A549 (cell line): Measurements from ENCODE around the gene FAM110D. TPM values are rescaled to one million over a fixed set of nuclear protein-coding genes. Genes with fewer than 3 reads are reported as not detected.
A peak's percentile ranks its signal among the peaks of the same experiment; 100 is the strongest.

ENCODE experiments used
- ATAC-seq, 2 experiments: fragments of 200-7000 bp in 1 of 2; fragments of >200 bp in 1 of 2; cut with Nextera tagmentation in 1 of 2; cut with Tn5 transposase in 1 of 2; 3 replicates each; pipeline versions ENCODE4 v1.8.0 to v1.9.1; 2018 to 2020; ENCODE audit warnings: mild to moderate bottlenecking in 1 of 2, moderate library complexity in 1 of 2
- CTCF ChIA-PET: fragments of 300-600 bp; sonication (Branson Sonifier 250); formaldehyde crosslinking; extraction: SDS; loops from one replicate; lab custom pipeline; 2021; ENCODE audit warnings: antibody characterized with exemption, inconsistent platforms; lab: Yijun Ruan, JAX
- POLR2A ChIA-PET: fragments of 350-600 bp; formaldehyde crosslinking; extraction: SDS; loops from one replicate; lab custom pipeline; 2021; ENCODE audit warnings: antibody characterized with exemption, inconsistent platforms; lab: Yijun Ruan, JAX
- DNase-seq, 2 experiments: peaks; one replicate each; pipeline versions ENCODE4 v3.0.0 to v3.0.0-alpha.2; 2011 to 2016; ENCODE audit warnings: low read depth in 1 of 2, low spot score in 1 of 2
- FAIRE-seq: peaks from 2 replicates; lab custom pipeline; 2011; peaks lifted over from hg19 to GRCh38; lab: Jason Lieb, UNC
- H3K27ac ChIP-seq, 2 experiments: fragments of >200 bp; sonication (Bioruptor Twin); formaldehyde crosslinking; 3 replicates each; pipeline ENCODE4 v1.5.1; 2016 to 2017
- H3K4me1 ChIP-seq: fragments of >200 bp; sonication (Bioruptor Twin); formaldehyde crosslinking; 3 replicates; pipeline ENCODE4 v1.6.1; 2016
- H3K4me2 ChIP-seq: fragments of >200 bp; sonication (Bioruptor Twin); formaldehyde crosslinking; 3 replicates; pipeline ENCODE4 v1.6.1; 2016
- H3K4me3 ChIP-seq: fragments of >200 bp; sonication (Bioruptor Twin); formaldehyde crosslinking; 3 replicates; pipeline ENCODE4 v1.5.1; 2016
- H3K9me3 ChIP-seq: fragments of >200 bp; sonication (Bioruptor Twin); formaldehyde crosslinking; 3 replicates; pipeline ENCODE4 v1.6.1; 2016
- CBX2 ChIP-seq: fragments of 200-600 bp; sonication (generic); IDR thresholded peaks from 2 replicates; pipeline ENCODE4 v1.6.1; 2016; ENCODE audit warnings: low read depth, mild to moderate bottlenecking, borderline replicate concordance
- CEBPB ChIP-seq, 2 experiments: fragments of >200 bp in 1 of 2; sonication (Bioruptor Twin) in 1 of 2; formaldehyde crosslinking in 1 of 2; IDR thresholded peaks; 2 replicates each; pipeline ENCODE4 v1.6.1; 2012 to 2016
- E2F6 ChIP-seq: IDR thresholded peaks from 2 replicates; pipeline ENCODE4 v1.6.1; 2012; ENCODE audit warnings: low read depth, borderline replicate concordance
- EHMT2 ChIP-seq: fragments of 200-600 bp; sonication (generic); IDR thresholded peaks from 2 replicates; pipeline ENCODE4 v1.6.1; 2016; ENCODE audit warnings: antibody characterized with exemption, low read depth, mild to moderate bottlenecking, moderate library complexity
- ELK1 ChIP-seq: fragments of 150-350 bp; IDR thresholded peaks from 2 replicates; pipeline ENCODE4 v1.6.1; 2014; ENCODE audit warnings: low read depth, mild to moderate bottlenecking, low read length
- EP300 ChIP-seq, 2 experiments: fragments of >200 bp; sonication (Bioruptor Twin); formaldehyde crosslinking; IDR thresholded peaks; 2 replicates in 1 of 2; 3 replicates in 1 of 2; pipeline ENCODE4 v1.6.1; 2016 to 2017
- ESRRA ChIP-seq: fragments of 150-350 bp; IDR thresholded peaks from 2 replicates; pipeline ENCODE4 v1.6.1; 2014; ENCODE audit warnings: mild to moderate bottlenecking, low read length, borderline replicate concordance
- FOSB ChIP-seq: fragments of 250-450 bp; sonication (Bioruptor Pico); IDR thresholded peaks from 2 replicates; pipeline ENCODE4 v1.5.0; 2020; ENCODE audit warnings: mild to moderate bottlenecking, moderate library complexity
- FOXS1 ChIP-seq: fragments of 250-450 bp; sonication (Bioruptor Pico); IDR thresholded peaks from 2 replicates; pipeline ENCODE4 v1.5.0; 2020; ENCODE audit warnings: mild to moderate bottlenecking, moderate library complexity
- HDAC2 ChIP-seq: fragments of 200-600 bp; sonication (generic); IDR thresholded peaks from 2 replicates; pipeline ENCODE4 v1.6.1; 2016
- HEYL ChIP-seq: fragments of 250-450 bp; sonication (Bioruptor Pico); IDR thresholded peaks from 2 replicates; pipeline ENCODE4 v1.8.0; 2021; ENCODE audit warnings: mild to moderate bottlenecking, moderate library complexity
- HOXA7 ChIP-seq: fragments of 250-450 bp; sonication (Bioruptor Pico); IDR thresholded peaks from 2 replicates; pipeline ENCODE4 v1.5.0; 2020; ENCODE audit warnings: mild to moderate bottlenecking, moderate library complexity
- JUN ChIP-seq, 2 experiments: fragments of >200 bp; sonication (Bioruptor Twin); formaldehyde crosslinking; IDR thresholded peaks; 2 replicates in 1 of 2; 3 replicates in 1 of 2; pipeline ENCODE4 v1.6.1; 2016 to 2017
- JUNB ChIP-seq: fragments of >200 bp; sonication (Bioruptor Twin); formaldehyde crosslinking; IDR thresholded peaks from 2 replicates; pipeline ENCODE4 v1.6.1; 2016
- KDM5A ChIP-seq: fragments of 200-600 bp; sonication (generic); IDR thresholded peaks from 2 replicates; pipeline ENCODE4 v1.6.1; 2016; ENCODE audit warnings: antibody characterized with exemption, mild to moderate bottlenecking
- MAX ChIP-seq: IDR thresholded peaks from 2 replicates; pipeline ENCODE4 v1.6.1; 2012
- PHF8 ChIP-seq: fragments of 200-600 bp; sonication (generic); IDR thresholded peaks from 2 replicates; pipeline ENCODE4 v1.6.1; 2016; ENCODE audit warnings: low read depth, mild to moderate bottlenecking, antibody characterized with exemption, moderate library complexity, borderline replicate concordance
- POLR2AphosphoS2 ChIP-seq: conservative IDR thresholded peaks from 2 replicates; pipeline ENCODE4 v1.6.1; 2012; ENCODE audit warnings: low read length, improper control_type of control experiment, inconsistent platforms
- RAD21 ChIP-seq, 2 experiments: fragments of >200 bp in 1 of 2; sonication (Bioruptor Twin) in 1 of 2; formaldehyde crosslinking in 1 of 2; IDR thresholded peaks in 1 of 2; conservative IDR thresholded peaks in 1 of 2; 2 replicates in 1 of 2; 3 replicates in 1 of 2; pipeline ENCODE4 v1.6.1; 2012 to 2018; ENCODE audit warnings: inconsistent platforms in 1 of 2
- RARB ChIP-seq: fragments of 250-450 bp; sonication (Bioruptor Pico); IDR thresholded peaks from 2 replicates; pipeline ENCODE4 v1.8.0; 2021; ENCODE audit warnings: mild to moderate bottlenecking, moderate library complexity
- RCOR1 ChIP-seq: fragments of 150-350 bp; IDR thresholded peaks from 2 replicates; pipeline ENCODE4 v1.6.1; 2014; ENCODE audit warnings: antibody characterized with exemption, low read length, low read depth
- RFX5 ChIP-seq: fragments of 450-650 bp; IDR thresholded peaks from 2 replicates; pipeline ENCODE4 v1.7.1; 2014; ENCODE audit warnings: antibody characterized with exemption, mild to moderate bottlenecking, moderate library complexity
- RNF2 ChIP-seq: fragments of 200-600 bp; sonication (generic); IDR thresholded peaks from 2 replicates; pipeline ENCODE4 v1.6.1; 2016; ENCODE audit warnings: low read depth, mild to moderate bottlenecking, antibody characterized with exemption, moderate library complexity, borderline replicate concordance
- SREBF2 ChIP-seq: fragments of 450-650 bp; IDR thresholded peaks from 2 replicates; pipeline ENCODE4 v1.6.1; 2014; ENCODE audit warnings: mild to moderate bottlenecking, moderate library complexity
- USF2 ChIP-seq: fragments of 450-650 bp; IDR thresholded peaks from 2 replicates; pipeline ENCODE4 v1.6.1; 2014; ENCODE audit warnings: antibody characterized with exemption
- ZC3H11A ChIP-seq: fragments of 450-650 bp; IDR thresholded peaks from 2 replicates; pipeline ENCODE4 v1.6.1; 2014; ENCODE audit warnings: antibody characterized with exemption, mild to moderate bottlenecking
- ZNF302 ChIP-seq: fragments of 250-450 bp; sonication (Bioruptor Pico); IDR thresholded peaks from 2 replicates; pipeline ENCODE4 v1.9.0; 2021; ENCODE audit warnings: inconsistent platforms, mild to moderate bottlenecking, moderate library complexity
- ZSCAN20 ChIP-seq: fragments of 250-450 bp; sonication (Bioruptor Pico); IDR thresholded peaks from 2 replicates; pipeline ENCODE4 v1.8.0; 2022; ENCODE audit warnings: mild to moderate bottlenecking, moderate library complexity
- WGBS: methylation state at CpG from one replicate; pipeline ENCODE4 v1.1.6; 2017; ENCODE audit errors: missing lambda C conversion rate; 5-methylcytosine and 5-hydroxymethylcytosine counted together
- polyA plus RNA-seq, 4 experiments: library from polyadenylated mRNA; depleted of rRNA in 3 of 4; stranded (reverse); fragments of >200 nt; fragmentation: RNase III in 1 of 4; extraction: RNeasy Plus Mini Kit Qiagen cat#74134 plus additional on column Dnase treatment in 1 of 4; gene quantifications; 2 replicates in 3 of 4; 3 replicates in 1 of 4; pipeline ENCODE4 v1.2.3, GENCODE V29; 2011 to 2017

The FAM110D gene
- polyA plus RNA-seq, 2 of the 4 experiments (the other 2 are of a cell fraction), result 0.04 TPM

GRCh38 chr1:26130695-26131094, 28.2 kb upstream of the FAM110D start:
- H3K4me3 ChIP-seq, result no peak overlapping the region
- no peaks in the 10 kb centered on the region for H3K9me3 ChIP-seq
- ChIA-PET CTCF (interaction anchor here (1.0 to 4.5 kb wide), 4 partner anchors 8 to 26 kb away, joined by 3 to 24 read pairs (median 3); no protein-coding TSS in a partner anchor), POLR2A (no interaction called here)
- no peak for ATAC-seq
- TF ChIP-seq EHMT2 (no peak), JUN (IDR thresholded peaks at IDR 0.05) (no peak), ZNF302 (CRISPR knock-in tag) (no peak), FOSB (no peak), MAX (no peak), ZSCAN20 (no peak), CEBPB (IDR thresholded peaks at IDR 0.05) (no peak), FOXS1 (no peak), EP300 (IDR thresholded peaks at IDR 0.05) (no peak), HOXA7 (CRISPR knock-in tag) (no peak), KDM5A (no peak), SREBF2 (no peak), HDAC2 (no peak)
- no peak overlapping the region for H3K27ac ChIP-seq
- no peak for DNase-seq
- no peak overlapping the region for H3K4me2 ChIP-seq
- no peak for FAIRE-seq
- H3K4me1 ChIP-seq, result 0 out of 3 replicates have a peak, but pooled peaks cover 5% of the 10 kb centered on the region
- 70% methylated on average over 1 of the region's 1 CpG for WGBS

GRCh38 chr1:26132128-26132833, 26.6 kb upstream of the FAM110D start:
- no peak for TF ChIP-seq ESRRA
- no peak for TF ChIP-seq JUNB
- TF ChIP-seq SREBF2, result no peak
- peak; percentile 54; the same call in 1 of the 2 replicates for TF ChIP-seq RFX5
- TF ChIP-seq RCOR1, result no peak
- no peak for TF ChIP-seq POLR2AphosphoS2
- no peak for TF ChIP-seq E2F6
- peak in 1 of 2 experiments; percentile 32 for DNase-seq
- no peaks in the 10 kb centered on the region for H3K9me3 ChIP-seq
- WGBS, result 60% methylated on average over 5 of the region's 5 CpGs
- H3K4me3 ChIP-seq, result no peak overlapping the region
- no peak overlapping the region for H3K27ac ChIP-seq
- no peak overlapping the region for H3K4me2 ChIP-seq
- H3K4me1 ChIP-seq, result no peaks in the 10 kb centered on the region
- ChIA-PET CTCF (interaction anchor here (1.1 to 4.5 kb wide), 2 partner anchors 10 to 13 kb away, joined by 3 to 24 read pairs; no protein-coding TSS in a partner anchor), POLR2A (no interaction called here)
- ATAC-seq, result no peak
- FAIRE-seq, result no peak

GRCh38 chr1:26132834-26133167, 26.1 kb upstream of the FAM110D start:
- H3K4me1 ChIP-seq, result no peaks in the 10 kb centered on the region
- DNase-seq (no peak), ATAC-seq (no peak), FAIRE-seq (no peak)
- no peak overlapping the region for H3K27ac ChIP-seq
- ChIA-PET POLR2A (no interaction called here), CTCF (interaction anchor here (0.7 to 4.5 kb wide), 3 partner anchors 10 to 33 kb away, joined by 3 to 24 read pairs (median 3); no protein-coding TSS in a partner anchor)
- no peak overlapping the region for H3K4me3 ChIP-seq
- no peaks in the 10 kb centered on the region for H3K9me3 ChIP-seq
- TF ChIP-seq RAD21 (conservative IDR thresholded peaks at IDR 0.05 in 1 of 2, IDR thresholded peaks at IDR 0.05 in 1 of 2), result no peak
- no peak for TF ChIP-seq USF2
- TF ChIP-seq HEYL, result no peak
- TF ChIP-seq ELK1, result no peak
- TF ChIP-seq ESRRA, result no peak
- TF ChIP-seq CBX2, result no peak
- TF ChIP-seq HOXA7 (CRISPR knock-in tag), result no peak
- no peak for TF ChIP-seq ZC3H11A
- no peak for TF ChIP-seq PHF8
- no peak for TF ChIP-seq JUNB
- no peak for TF ChIP-seq KDM5A
- no peak for TF ChIP-seq RNF2
- no peak for TF ChIP-seq RARB (CRISPR knock-in tag)
- TF ChIP-seq POLR2AphosphoS2, result no peak
- no peak for TF ChIP-seq RFX5
- no peak for TF ChIP-seq HDAC2
- TF ChIP-seq FOSB, result no peak
- no peak overlapping the region for H3K4me2 ChIP-seq
- WGBS, result 100% methylated on average over 2 of the region's 2 CpGs
